Activated T-cell treated with anti-CD3 and anti-CD28 coated beads for 4 hours (primary cell): ENCODE results near the gene VPS16.
A peak's percentile ranks its signal among the peaks of the same experiment; 100 is the strongest.
"Not testable (repeated sequence)": the region's sequence is repeated elsewhere in the genome, so short reads cannot be mapped to it uniquely, and the experiment has no call there.

Source experiments
- DNase-seq: peaks from one replicate; pipeline ENCODE4 v3.0.0-alpha.2; 2020

Gene VPS16

DNA sequence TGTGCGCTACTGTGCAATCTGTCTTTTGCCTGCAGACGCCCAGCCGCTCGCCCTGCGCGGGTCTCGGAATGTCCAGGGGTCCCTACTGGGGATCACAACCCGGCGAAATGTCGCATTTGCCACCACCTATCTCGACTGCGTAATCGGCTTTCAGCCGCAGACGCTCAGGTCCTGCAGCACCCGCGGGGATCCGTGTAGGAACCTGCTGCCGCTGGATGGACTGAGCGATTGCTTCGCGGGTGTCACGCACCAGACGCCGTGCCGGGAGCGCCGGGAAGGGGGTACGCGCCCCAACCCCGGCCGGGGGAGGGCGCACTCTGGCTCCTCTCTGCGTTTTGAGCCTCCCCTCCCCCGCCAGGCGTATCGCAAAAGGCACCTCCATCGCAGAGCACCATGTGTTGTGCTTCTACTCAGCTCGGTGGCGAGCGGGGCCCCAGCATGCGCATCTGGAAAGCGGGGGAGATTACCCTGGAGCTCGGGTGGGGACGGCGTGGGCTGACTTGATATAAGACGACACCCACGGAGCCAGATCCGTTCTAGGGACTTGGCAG lies 32.0 kb downstream of the VPS16 start:
- peak; percentile 65 for DNase-seq

DNA sequence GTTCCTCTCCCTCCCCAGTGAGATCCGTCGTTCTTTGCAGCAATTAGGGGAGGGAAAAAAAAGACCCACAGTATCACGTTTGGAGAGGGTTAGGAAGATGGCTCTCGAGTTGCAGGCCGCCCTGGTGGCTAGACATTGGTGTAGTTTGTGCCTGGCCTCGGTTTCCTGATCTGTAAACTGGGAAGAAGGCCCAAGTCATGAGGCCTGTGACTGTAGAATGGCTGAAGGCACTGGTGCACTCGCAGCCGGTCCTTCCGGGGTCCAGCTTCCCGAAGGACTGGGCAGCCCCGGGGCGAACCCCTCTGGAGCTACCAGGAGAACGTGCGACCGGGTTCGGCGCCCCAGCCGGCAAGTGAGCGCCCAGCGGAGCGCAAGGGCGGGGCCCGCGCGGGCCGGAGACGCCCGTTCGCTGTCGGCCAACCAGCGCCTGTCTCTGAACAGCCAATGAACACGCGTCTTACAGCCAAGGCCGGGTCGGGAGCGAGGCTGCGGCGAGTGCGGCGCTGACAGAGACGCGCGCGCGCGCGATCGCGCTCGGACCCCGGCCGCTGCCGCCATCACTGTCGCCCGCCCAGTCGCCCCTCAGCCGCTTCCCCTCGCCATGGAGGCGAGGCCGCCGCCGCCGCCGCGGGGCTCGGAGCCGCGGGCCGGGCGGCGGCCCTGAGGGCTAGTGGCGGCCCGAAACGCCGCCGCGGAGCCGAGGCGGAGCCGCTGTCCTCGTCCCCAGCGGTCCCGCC lies 32.6 kb downstream of the VPS16 start, which contains the start of gene PTPRA:
Gene PTPRA (plus strand): TSS at position 472 of the 737 bp plus-strand sequence. CDS start 90,797 bp downstream, outside the sequence.
- DNase-seq: peak; percentile 91

DNA sequence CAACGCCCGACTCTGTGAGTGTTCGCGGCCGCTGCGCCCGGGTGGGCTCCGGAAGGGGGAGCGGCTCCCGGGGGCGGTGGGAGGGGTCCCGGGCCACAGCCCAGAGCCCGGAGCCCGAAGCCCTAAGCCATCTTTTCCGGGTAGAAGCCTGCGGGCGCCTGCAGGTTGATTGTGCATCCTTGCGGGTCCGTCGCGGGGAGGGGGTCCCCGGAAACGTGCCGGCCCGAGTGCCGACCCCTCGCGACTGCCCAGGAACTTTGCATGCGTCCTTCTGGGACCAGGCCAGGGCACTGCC lies 33.1 kb downstream of the VPS16 start:
- DNase-seq: peak; percentile 42

DNA sequence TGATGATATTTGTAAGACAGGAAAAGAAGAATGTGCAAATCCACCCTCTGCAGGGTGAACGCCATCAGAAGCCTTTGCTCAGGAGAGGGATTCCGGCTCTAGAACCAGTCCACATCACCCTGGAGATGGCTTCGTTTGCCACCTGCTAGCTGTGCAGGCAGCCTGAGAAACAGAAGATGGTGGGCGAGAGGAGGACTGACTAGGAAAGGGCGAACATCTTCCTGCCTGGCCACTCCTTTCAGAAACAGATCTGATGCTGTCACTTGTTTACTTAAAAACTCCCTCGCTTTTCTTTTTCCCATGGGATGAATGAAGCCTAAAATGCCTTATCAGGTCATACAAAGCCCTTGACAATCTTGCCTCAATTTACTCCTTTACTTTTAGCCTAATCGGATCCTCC lies 33.9 kb downstream of the VPS16 start:
- no peak for DNase-seq

GRCh38 chr20:2875690-2876203 lies 35.2 kb downstream of the VPS16 start:
- no peak for DNase-seq

- DNase-seq: no peak
These were observed 38.0 kb downstream of the VPS16 start for GRCh38 chr20:2878515-2878914.

GRCh38 chr20:2879146-2879545 lies 38.6 kb downstream of the VPS16 start:
- no peak for DNase-seq

GRCh38 chr20:2880650-2881049 lies 40.1 kb downstream of the VPS16 start:
- DNase-seq: no peak

- no peak for DNase-seq
These were observed 43.4 kb downstream of the VPS16 start for GRCh38 chr20:2883726-2884637.

GRCh38 chr20:2887715-2888114 lies 47.2 kb downstream of the VPS16 start:
- no peak for DNase-seq

DNA sequence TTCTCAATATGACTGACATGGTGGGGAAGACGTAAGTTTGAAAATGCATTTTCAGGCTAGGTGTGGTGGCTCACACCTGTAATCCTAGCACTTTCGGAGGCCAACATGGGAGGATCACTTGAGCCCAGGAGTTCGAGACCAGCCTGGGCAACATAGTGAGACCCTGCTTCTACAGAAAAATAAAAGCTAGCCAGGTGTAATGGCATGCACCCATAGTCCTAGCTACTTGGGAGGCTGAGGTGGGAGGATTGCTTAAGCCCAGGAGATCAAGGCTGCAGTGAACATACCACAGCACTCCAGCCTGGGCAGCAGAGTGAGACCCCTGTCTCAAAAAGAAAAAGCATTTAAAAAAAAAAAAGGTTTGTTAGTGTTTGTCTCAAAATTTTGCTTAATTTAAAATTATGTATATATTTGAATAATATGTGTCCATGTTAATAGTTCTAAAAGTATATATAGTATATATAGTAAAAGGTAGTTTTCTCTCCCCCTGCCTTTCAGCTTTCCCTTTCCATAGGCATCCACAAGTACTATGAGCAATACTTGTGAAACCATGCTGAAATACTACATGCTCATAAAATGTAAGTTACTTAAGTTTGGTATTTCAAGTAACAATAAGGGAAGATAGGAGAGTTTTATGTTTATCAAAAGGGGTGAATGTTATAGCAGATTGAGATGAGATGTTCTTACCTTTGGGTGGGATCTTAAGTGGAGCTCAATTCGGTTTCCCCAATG lies 47.8 kb downstream of the VPS16 start:
- no peak for DNase-seq

GRCh38 chr20:2889209-2889608 lies 48.7 kb downstream of the VPS16 start:
- no peak for DNase-seq

- DNase-seq: no peak
These were observed 49.3 kb downstream of the VPS16 start for GRCh38 chr20:2889797-2890196.

GRCh38 chr20:2890742-2891141 lies 50.2 kb downstream of the VPS16 start:
- DNase-seq: no peak

DNA sequence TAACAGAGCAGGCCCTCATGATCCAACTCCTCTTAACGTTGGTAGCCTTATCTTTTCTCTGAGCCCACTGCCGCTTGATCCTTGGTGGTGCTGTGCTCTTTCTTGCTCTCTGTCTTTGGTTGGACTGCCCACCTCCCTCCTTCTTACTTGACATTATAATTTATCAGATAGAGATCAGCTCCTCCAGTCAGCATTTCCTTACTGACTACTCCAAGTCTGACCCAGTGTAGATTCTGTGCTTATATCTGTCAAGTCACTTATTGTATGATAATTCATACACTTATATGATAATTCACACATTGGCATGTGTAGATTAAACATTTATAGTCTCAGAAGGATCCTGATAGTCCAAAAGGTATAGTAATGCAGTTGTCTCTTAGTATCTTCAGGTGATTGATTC lies 50.8 kb downstream of the VPS16 start:
- DNase-seq: no peak

GRCh38 chr20:2892376-2892775 lies 51.8 kb downstream of the VPS16 start:
- no peak for DNase-seq

DNA sequence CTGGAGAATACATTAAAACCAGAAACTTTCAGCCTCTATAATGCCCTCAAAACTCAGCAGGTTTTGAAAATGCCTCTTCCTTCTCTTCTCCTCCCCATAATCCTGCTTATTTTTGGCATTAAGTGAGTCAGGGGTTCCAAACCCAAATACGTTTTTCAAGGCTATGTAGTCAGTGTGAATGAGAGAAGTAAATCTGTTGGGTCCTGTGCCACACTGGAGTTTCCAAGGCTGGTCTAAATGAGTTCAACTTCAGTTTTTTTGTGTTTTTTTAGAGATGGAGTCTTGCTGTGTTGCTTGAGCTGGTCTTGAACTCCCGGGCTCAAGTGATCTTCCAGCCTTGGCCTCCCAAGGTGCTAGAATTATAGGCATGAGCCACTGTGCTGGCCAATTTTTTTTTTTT lies 53.7 kb downstream of the VPS16 start:
- no peak for DNase-seq

GRCh38 chr20:2895154-2895553 lies 54.6 kb downstream of the VPS16 start:
- DNase-seq: not testable (repeated sequence)

- DNase-seq: no peak
These were observed 58.7 kb downstream of the VPS16 start for GRCh38 chr20:2899243-2899642.

DNA sequence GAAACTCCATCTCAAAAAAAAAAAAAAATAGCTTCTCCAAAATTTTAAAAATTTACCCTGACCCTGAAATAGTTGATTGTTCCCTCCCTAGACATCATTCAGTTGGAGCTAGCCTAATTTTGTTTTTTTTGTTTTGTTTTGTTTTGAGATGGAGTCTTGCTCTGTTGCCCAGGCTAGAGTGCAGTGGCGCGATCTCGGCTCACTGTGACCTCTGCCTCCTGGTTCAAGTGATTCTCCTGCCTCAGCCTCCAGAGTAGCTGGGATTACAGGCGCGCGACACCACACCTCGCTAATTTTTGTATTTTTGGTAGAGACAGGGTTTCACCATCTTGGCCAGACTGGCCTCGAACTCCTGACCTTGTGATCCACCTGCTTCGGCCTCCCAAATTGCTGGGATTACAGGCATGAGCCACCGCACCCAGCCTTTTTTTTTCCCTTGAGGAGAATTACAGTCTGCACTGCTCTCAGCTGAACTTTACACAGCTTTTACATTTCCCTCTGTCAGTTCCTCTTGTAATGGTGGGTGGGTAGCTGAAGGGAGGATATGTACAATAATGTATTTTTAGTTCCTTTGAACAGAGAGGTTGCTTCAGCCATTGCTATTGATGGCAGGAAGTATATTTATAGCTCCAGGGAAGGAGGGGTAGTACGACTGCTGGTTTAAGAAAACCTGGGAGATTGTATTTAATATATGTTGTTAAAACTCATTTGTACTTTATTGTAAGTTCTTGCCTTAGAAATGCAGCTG lies 60.5 kb downstream of the VPS16 start:
- no peak for DNase-seq

DNA sequence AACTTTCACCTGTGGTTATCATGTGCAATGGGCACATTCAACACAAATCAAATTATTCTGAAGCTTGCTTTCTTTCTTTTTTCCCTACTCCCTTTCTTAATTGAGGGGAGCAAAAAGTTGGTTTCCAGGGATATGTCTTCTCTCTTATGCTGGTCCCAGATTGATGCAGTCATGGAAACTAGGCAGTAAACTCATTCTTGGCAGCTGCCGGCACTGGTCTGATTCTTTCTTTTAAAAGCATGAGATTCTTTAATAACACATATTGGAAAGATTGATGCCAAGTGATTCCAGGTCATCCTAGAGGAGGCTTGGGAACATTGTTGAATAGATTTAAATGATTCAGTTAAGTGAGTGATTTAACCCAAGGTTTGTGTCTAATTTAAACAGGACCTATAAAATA lies 61.7 kb downstream of the VPS16 start:
- DNase-seq: no peak

DNA sequence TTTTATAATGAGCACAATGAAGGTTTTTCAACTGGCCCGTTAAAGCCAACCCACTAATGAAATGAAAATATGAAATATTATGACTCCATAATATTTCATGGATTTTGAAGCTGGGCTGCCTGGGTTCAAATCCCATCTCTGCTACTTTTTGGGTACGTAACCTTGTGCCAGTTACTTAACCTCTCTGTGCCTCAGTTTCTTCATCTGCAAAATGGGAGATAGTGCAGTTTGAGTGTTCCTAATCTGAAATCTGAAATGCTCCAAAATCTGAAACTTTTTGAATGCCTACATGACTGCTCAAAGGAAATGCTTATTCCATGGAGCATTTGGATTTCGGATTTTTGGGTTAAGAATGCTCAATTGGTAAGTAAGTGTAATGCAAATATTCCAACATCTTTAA lies 62.3 kb downstream of the VPS16 start:
- no peak for DNase-seq
